HCT116 (cell line): Measurements from ENCODE around the gene CYSRT1. TPM values are rescaled to one million over a fixed set of nuclear protein-coding genes. Genes with fewer than 3 reads are reported as not detected.

ENCODE experiments used
- ATAC-seq: fragments of 200-7000 bp; cut with Tn5 transposase; 2 replicates; pipeline ENCODE4 v1.9.1; 2020; ENCODE audit warnings: mild to moderate bottlenecking, moderate library complexity
- BruUV-seq: library from RNA; stranded (reverse); fragments of 400-500 nt; replicated peaks from 2 replicates; lab custom pipeline; 2021; lab: Mats Ljungman, UMichigan
- CTCF ChIA-PET: fragments of 300-600 bp; sonication (Branson Sonifier 250); formaldehyde crosslinking; loops from one replicate; lab custom pipeline; 2021; ENCODE audit warnings: antibody characterized with exemption; lab: Charles Lee
- POLR2A ChIA-PET: fragments of 300-600, 350-600 bp; sonication (Branson Sonifier 250); formaldehyde crosslinking; loops from one replicate; lab custom pipeline; 2021; ENCODE audit warnings: antibody characterized with exemption; lab: Charles Lee
- RAD21 ChIA-PET, 2 experiments: fragments of 300-600 bp; sonication (Branson Sonifier 250); formaldehyde crosslinking; loops; one replicate each; lab custom pipeline; 2023; ENCODE audit warnings: low total read pairs in 2 of 2; ENCODE audit not compliant: uncharacterized antibody in 2 of 2, unreplicated experiment in 2 of 2, low non-redundant PET in 1 of 2; lab: Charles Lee
- DNase-seq: peaks from one replicate; pipeline ENCODE4 v3.0.0-alpha.2; 2010; ENCODE audit warnings: low read depth, low spot score
- H2AFZ ChIP-seq: fragments of 200-600 bp; shearing (Covaris generic), sonication (generic); 2 replicates; pipeline ENCODE4 v1.6.1; 2017; ENCODE audit warnings: low read depth, mixed run types, mixed read lengths, antibody characterized with exemption, low read length; ENCODE audit not compliant: poor library complexity, severe bottlenecking
- H3K27ac ChIP-seq: 2 replicates; pipeline ENCODE4 v1.5.1; 2012; ENCODE audit warnings: low read depth, low read length
- H3K27me3 ChIP-seq: fragments of 200-600 bp; sonication (generic); 2 replicates; pipeline ENCODE4 v1.6.1; 2016; ENCODE audit warnings: mixed run types, low read length, mixed read lengths; ENCODE audit not compliant: insufficient read depth
- H3K36me3 ChIP-seq, 2 experiments: fragments of 200-500 bp in 1 of 2; fragments of 200-600 bp in 1 of 2; sonication (Bioruptor generic) in 1 of 2; sonication (generic) in 1 of 2; 2 replicates each; pipeline versions ENCODE4 v1.5.1 to v1.6.1; 2014 to 2016; ENCODE audit warnings: low read length in 2 of 2, inconsistent platforms in 1 of 2, mixed read lengths in 1 of 2, mixed run types in 1 of 2; ENCODE audit not compliant: insufficient read depth in 2 of 2, control insufficient read depth in 1 of 2
- H3K4me1 ChIP-seq, 2 experiments: fragments of 200-600 bp in 1 of 2; sonication (generic) in 1 of 2; 2 replicates each; pipeline versions ENCODE4 v1.5.1 to v1.6.1; 2012 to 2017; ENCODE audit warnings: low read length in 2 of 2, inconsistent platforms in 1 of 2, mild to moderate bottlenecking in 1 of 2, mixed read lengths in 1 of 2, mixed run types in 1 of 2, moderate library complexity in 1 of 2; ENCODE audit not compliant: insufficient read depth in 2 of 2, control insufficient read depth in 1 of 2
- H3K4me2 ChIP-seq: fragments of 200-600 bp; sonication (generic); 2 replicates; pipeline ENCODE4 v1.6.1; 2017; ENCODE audit warnings: mixed run types, low read length, mixed read lengths
- H3K4me3 ChIP-seq, 2 experiments: fragments of 200-600 bp in 1 of 2; sonication (generic) in 1 of 2; replicated peaks in 1 of 2; 2 replicates each; pipeline ENCODE4 v1.5.1; 2011 to 2016; ENCODE audit warnings: low read length in 2 of 2, control low read depth in 1 of 2, low read depth in 1 of 2, mild to moderate bottlenecking in 1 of 2, mixed read lengths in 1 of 2, mixed run types in 1 of 2
- H3K79me2 ChIP-seq: fragments of 200-600 bp; sonication (generic); 2 replicates; pipeline ENCODE4 v1.6.1; 2017; ENCODE audit warnings: mild to moderate bottlenecking, mixed run types, low read length, moderate library complexity, mixed read lengths; ENCODE audit not compliant: insufficient read depth
- H3K9ac ChIP-seq: fragments of 200-600 bp; sonication (generic); 2 replicates; pipeline ENCODE4 v1.6.1; 2016; ENCODE audit warnings: low read length, mixed read lengths
- H3K9me2 ChIP-seq: fragments of 200-600 bp; sonication (generic), shearing (Covaris generic); 2 replicates; pipeline ENCODE4 v1.6.1; 2017; ENCODE audit warnings: mixed run types, mild to moderate bottlenecking, moderate library complexity; ENCODE audit not compliant: insufficient read depth
- H3K9me3 ChIP-seq, 2 experiments: fragments of 200-500 bp in 1 of 2; fragments of 200-600 bp in 1 of 2; sonication (Bioruptor generic) in 1 of 2; sonication (generic) in 1 of 2; 2 replicates each; pipeline ENCODE4 v1.6.1; 2014 to 2017; ENCODE audit warnings: low read length in 2 of 2, mixed read lengths in 2 of 2, inconsistent platforms in 1 of 2, low read depth in 1 of 2, mild to moderate bottlenecking in 1 of 2, mixed run types in 1 of 2, moderate library complexity in 1 of 2; ENCODE audit not compliant: control insufficient read depth in 1 of 2, insufficient read depth in 1 of 2
- H4K20me1 ChIP-seq: fragments of 200-600 bp; sonication (generic), shearing (Covaris generic); 2 replicates; pipeline ENCODE4 v1.6.1; 2017; ENCODE audit warnings: mixed run types, mild to moderate bottlenecking, moderate library complexity; ENCODE audit not compliant: insufficient read depth
- CBX3 ChIP-seq: IDR thresholded peaks from 2 replicates; pipeline ENCODE4 v1.6.1; 2012; ENCODE audit warnings: low read depth
- EGR1 ChIP-seq: IDR thresholded peaks from 2 replicates; pipeline ENCODE4 v1.6.1; 2012; ENCODE audit warnings: low read depth
- ELF1 ChIP-seq: IDR thresholded peaks from 2 replicates; pipeline ENCODE4 v1.6.1; 2012; ENCODE audit warnings: low read depth, borderline replicate concordance
- EZH2phosphoT487 ChIP-seq: fragments of 200-600 bp; IDR thresholded peaks from 2 replicates; pipeline ENCODE4 v1.6.1; 2018; ENCODE audit warnings: antibody characterized with exemption, borderline replicate concordance
- RAD21 ChIP-seq: IDR thresholded peaks from 2 replicates; pipeline ENCODE4 v1.6.1; 2012; ENCODE audit warnings: low read depth, mild to moderate bottlenecking
- REST ChIP-seq: IDR thresholded peaks from 2 replicates; pipeline ENCODE4 v1.6.1; 2012; ENCODE audit warnings: low read depth
- SP1 ChIP-seq: IDR thresholded peaks from 2 replicates; pipeline ENCODE4 v1.6.1; 2012; ENCODE audit warnings: low read depth
- ZFX ChIP-seq: fragments of 450-650 bp; IDR thresholded peaks from 2 replicates; pipeline ENCODE4 v1.6.1; 2017
- intact Hi-C: fragments of 100-400 bp; cut with micrococcal nuclease; formaldehyde crosslinking; loops from 2 replicates; pipeline ENCODE4 v1.10.0; 2022
- total RNA-seq: library from RNA; stranded (reverse); gene quantifications from one replicate; pipeline ENCODE4 v1.2.1, GENCODE V29; 2021; ENCODE audit not compliant: unreplicated experiment
- TF ChIP-seq, protein P1 (sequence below): IDR thresholded peaks from 2 replicates; pipeline ENCODE4 v1.6.1; 2012
- TF ChIP-seq, protein P2 (sequence below): IDR thresholded peaks from 2 replicates; pipeline ENCODE4 v1.6.1; 2012

The CYSRT1 gene
- total RNA-seq, 1 experiment from 2014 or later = 4.3 TPM

DNA sequence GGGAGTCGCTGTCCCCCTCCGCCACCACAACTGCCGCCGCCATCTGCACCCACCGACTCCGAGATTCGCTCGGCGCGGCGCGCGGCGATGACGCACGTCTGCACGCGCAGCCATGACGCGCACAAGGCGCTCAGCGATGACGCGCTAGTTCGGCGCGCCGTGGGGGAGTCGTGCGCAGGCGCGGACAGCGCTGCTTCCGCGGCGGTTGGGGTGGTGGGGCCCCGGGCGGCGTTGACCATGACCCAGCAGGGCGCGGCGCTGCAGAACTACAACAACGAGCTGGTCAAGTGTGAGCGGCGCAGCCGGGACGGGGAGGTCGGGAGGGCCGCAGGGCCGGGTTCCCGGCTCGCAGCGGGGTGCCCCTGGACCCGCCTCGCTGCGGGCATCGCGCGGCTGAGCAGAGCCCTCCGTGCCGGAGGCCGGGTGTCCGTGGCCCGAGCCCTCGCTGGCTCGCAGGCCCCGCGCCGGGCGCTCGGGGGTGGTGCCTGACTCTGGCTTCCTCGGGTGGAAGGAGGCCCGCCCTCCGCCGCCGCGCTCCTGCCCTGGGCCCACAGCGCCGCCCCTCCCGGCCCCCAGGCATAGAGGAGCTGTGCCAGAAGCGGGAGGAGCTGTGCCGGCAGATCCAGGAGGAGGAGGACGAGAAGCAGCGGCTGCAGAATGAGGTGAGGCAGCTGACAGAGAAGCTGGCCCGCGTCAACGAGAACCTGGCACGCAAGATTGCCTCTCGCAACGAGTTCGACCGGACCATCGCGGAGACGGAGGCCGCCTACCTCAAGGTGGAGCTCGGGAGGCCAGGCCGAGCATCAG is 36.3 kb upstream of the CYSRT1 start, which contains the start of the genes ANAPC2 and SSNA1 (continued):
- TF ChIP-seq REST (no peak), EZH2phosphoT487 (no peak), SP1 (no peak), EGR1 (no peak)

GRCh38 chr9:137189297-137190295 is 35.4 kb upstream of the CYSRT1 start:
- H3K27me3 ChIP-seq = no peaks in the 10 kb centered on the region
- TSS peak; percentile 88 for BruUV-seq
- H3K9me2 ChIP-seq = no peaks in the 10 kb centered on the region
- TF ChIP-seq, protein P1, sequence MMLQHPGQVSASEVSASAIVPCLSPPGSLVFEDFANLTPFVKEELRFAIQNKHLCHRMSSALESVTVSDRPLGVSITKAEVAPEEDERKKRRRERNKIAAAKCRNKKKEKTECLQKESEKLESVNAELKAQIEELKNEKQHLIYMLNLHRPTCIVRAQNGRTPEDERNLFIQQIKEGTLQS = no peak
- TF ChIP-seq ZFX = no peak
- TF ChIP-seq, protein P2, sequence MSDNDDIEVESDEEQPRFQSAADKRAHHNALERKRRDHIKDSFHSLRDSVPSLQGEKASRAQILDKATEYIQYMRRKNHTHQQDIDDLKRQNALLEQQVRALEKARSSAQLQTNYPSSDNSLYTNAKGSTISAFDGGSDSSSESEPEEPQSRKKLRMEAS = no peak
- TF ChIP-seq ELF1 = no peak
- no peak for TF ChIP-seq CBX3
- no peak for TF ChIP-seq RAD21
- TF ChIP-seq EGR1 = no peak
- peak overlapping the region; percentile 94 for H3K9ac ChIP-seq
- peaks cover 17 to 37% of the 10 kb centered on the region in 2 experiments for H3K4me1 ChIP-seq
- no peak overlapping the region for H2AFZ ChIP-seq
- H3K4me2 ChIP-seq = peak overlapping the region; percentile 98
- DNase-seq (no peak), ATAC-seq (no peak)
- no peaks in the 10 kb centered on the region for H4K20me1 ChIP-seq
- peaks cover 60% of the 10 kb centered on the region for H3K79me2 ChIP-seq
- RAD21 ChIA-PET = interaction anchor here (0.7 to 1.6 kb wide), 7 partner anchors 11 to 47 kb away, joined by 3 to 9 read pairs (median 3); partner anchors contain the start of genes RNF224 (in 2 of the 2) and TPRN (in 1 of the 2)
- peak overlapping the region; percentile 98 to 100 for H3K4me3 ChIP-seq
- peaks cover 0 to 23% of the 10 kb centered on the region in 2 experiments; a peak in 1 of 4 replicates for H3K36me3 ChIP-seq
- peak overlapping the region; percentile 99 for H3K27ac ChIP-seq
- CTCF ChIA-PET = interaction anchor here (0.8 to 1.7 kb wide), 11 partner anchors 11 to 103 kb away, joined by 3 to 17 read pairs (median 4); partner anchors contain the start of genes MAN1B1, NELFB, RNF224 and TPRN
- intact Hi-C loops = loop anchor here (5.0 kb wide), 1 partner anchor 38 kb away; the partner anchor contains the start of genes CYSRT1 and RNF224
- H3K9me3 ChIP-seq = no peaks in the 10 kb centered on the region
- POLR2A ChIA-PET = interaction anchor here (0.8 to 3.5 kb wide), 14 partner anchors 9 to 60 kb away, joined by 3 to 20 read pairs (median 5); partner anchors contain the start of genes NDOR1, RNF224, TMEM203 and TPRN
